GM19043 (cell line): ENCODE measurements around the gene CYFIP2.

Experiments used
- ATAC-seq: cut with Tn5 transposase; IDR thresholded peaks from one replicate; pipeline ENCODE4 v1.9.1; 2021; ENCODE audit warnings: low read depth; ENCODE audit not compliant: unreplicated experiment

Gene CYFIP2

GRCh38 chr5:157253547-157253946, 12.4 kb upstream of the CYFIP2 start:
- peak; percentile 38 for ATAC-seq

GRCh38 chr5:157258450-157258849, 7.5 kb upstream of the CYFIP2 start:
- no peak for ATAC-seq

GRCh38 chr5:157259699-157260098, 6.2 kb upstream of the CYFIP2 start:
- ATAC-seq = no peak

- ATAC-seq = no peak
Observed at GRCh38 chr5:157263496-157264090, 2.3 kb upstream of the CYFIP2 start.

GRCh38 chr5:157266286-157267007, 524 bp downstream of the CYFIP2 start:
- ATAC-seq = peak; percentile 29

GRCh38 chr5:157267025-157267424, 1.1 kb downstream of the CYFIP2 start:
- no peak for ATAC-seq

GRCh38 chr5:157267761-157268480, 2.0 kb downstream of the CYFIP2 start:
- no peak for ATAC-seq

- ATAC-seq = no peak
Observed at GRCh38 chr5:157269165-157269671, 3.3 kb downstream of the CYFIP2 start.

GRCh38 chr5:157269761-157270272, 3.9 kb downstream of the CYFIP2 start:
- ATAC-seq = no peak

GRCh38 chr5:157270771-157271170, 4.8 kb downstream of the CYFIP2 start:
- no peak for ATAC-seq

- peak; percentile 75 for ATAC-seq
Observed at GRCh38 chr5:157271740-157272271, 5.9 kb downstream of the CYFIP2 start.

GRCh38 chr5:157273131-157273556, 7.2 kb downstream of the CYFIP2 start:
- peak; percentile 50 for ATAC-seq

- no peak for ATAC-seq
Observed at GRCh38 chr5:157275403-157275802, 9.5 kb downstream of the CYFIP2 start.

GRCh38 chr5:157278319-157279037, 12.6 kb downstream of the CYFIP2 start:
- ATAC-seq = no peak

- ATAC-seq = no peak
Observed at GRCh38 chr5:157279605-157280239, 13.8 kb downstream of the CYFIP2 start.

- no peak for ATAC-seq
Observed at GRCh38 chr5:157280927-157281326, 15.0 kb downstream of the CYFIP2 start.

GRCh38 chr5:157282150-157282549, 16.2 kb downstream of the CYFIP2 start:
- no peak for ATAC-seq

- ATAC-seq = peak; percentile 99
Observed at GRCh38 chr5:157283434-157283833, 17.5 kb downstream of the CYFIP2 start.

GRCh38 chr5:157284458-157285212, 18.7 kb downstream of the CYFIP2 start:
- no peak for ATAC-seq
